Type B pancreatic cell (in vitro differentiated cells): Measurements from ENCODE around the gene PRPSAP2. TPM values are rescaled to one million over a fixed set of nuclear protein-coding genes. Genes with fewer than 3 reads are reported as not detected.

Source experiments
- DNase-seq: peaks from one replicate; pipeline ENCODE4 v3.0.0; 2021; ENCODE audit warnings: mixed read lengths; ENCODE audit not compliant: unreplicated experiment; ENCODE audit errors: extremely low spot score
- H3K27ac Mint-ChIP-seq: 2 replicates; pipeline ENCODE4 v1.8.0; 2021; ENCODE audit warnings: mild to moderate bottlenecking, mixed read lengths
- H3K27me3 Mint-ChIP-seq: 2 replicates; pipeline ENCODE4 v1.8.0; 2021; ENCODE audit warnings: mixed read lengths
- H3K36me3 Mint-ChIP-seq: 2 replicates; pipeline ENCODE4 v1.8.0; 2021; ENCODE audit warnings: mixed read lengths
- H3K4me1 Mint-ChIP-seq: one replicate; pipeline ENCODE4 v1.8.0; 2021; ENCODE audit warnings: mixed read lengths; ENCODE audit not compliant: unreplicated experiment
- H3K4me3 Mint-ChIP-seq: 2 replicates; pipeline ENCODE4 v1.8.0; 2021; ENCODE audit warnings: mild to moderate bottlenecking, mixed read lengths
- H3K9me3 Mint-ChIP-seq: 2 replicates; pipeline ENCODE4 v1.8.0; 2021; ENCODE audit warnings: mixed read lengths
- total RNA-seq: library from RNA; stranded (reverse); gene quantifications from 2 replicates; pipeline ENCODE4 v1.2.1, GENCODE V29; 2021; ENCODE audit warnings: low replicate concordance
- TF ChIP-seq, protein P1 (sequence below): fragments of 200-600 bp; sonication (generic); conservative IDR thresholded peaks from 2 replicates; pipeline ENCODE4 v1.5.0; 2021; ENCODE audit warnings: antibody characterized with exemption, mild to moderate bottlenecking

Gene PRPSAP2
- total RNA-seq, 1 donor from 2014 or later = 50.7 TPM

GRCh38 chr17:18976201-18976600 is 118.3 kb downstream of the PRPSAP2 start:
- Mint-ChIP-seq H3K4me1 (no peaks in the 10 kb centered on the region), H3K36me3 (no peaks in the 10 kb centered on the region), H3K4me3 (no peak overlapping the region), H3K27me3 (no peaks in the 10 kb centered on the region), H3K9me3 (no peaks in the 10 kb centered on the region), H3K27ac (no peak overlapping the region)
- TF ChIP-seq, protein P1, sequence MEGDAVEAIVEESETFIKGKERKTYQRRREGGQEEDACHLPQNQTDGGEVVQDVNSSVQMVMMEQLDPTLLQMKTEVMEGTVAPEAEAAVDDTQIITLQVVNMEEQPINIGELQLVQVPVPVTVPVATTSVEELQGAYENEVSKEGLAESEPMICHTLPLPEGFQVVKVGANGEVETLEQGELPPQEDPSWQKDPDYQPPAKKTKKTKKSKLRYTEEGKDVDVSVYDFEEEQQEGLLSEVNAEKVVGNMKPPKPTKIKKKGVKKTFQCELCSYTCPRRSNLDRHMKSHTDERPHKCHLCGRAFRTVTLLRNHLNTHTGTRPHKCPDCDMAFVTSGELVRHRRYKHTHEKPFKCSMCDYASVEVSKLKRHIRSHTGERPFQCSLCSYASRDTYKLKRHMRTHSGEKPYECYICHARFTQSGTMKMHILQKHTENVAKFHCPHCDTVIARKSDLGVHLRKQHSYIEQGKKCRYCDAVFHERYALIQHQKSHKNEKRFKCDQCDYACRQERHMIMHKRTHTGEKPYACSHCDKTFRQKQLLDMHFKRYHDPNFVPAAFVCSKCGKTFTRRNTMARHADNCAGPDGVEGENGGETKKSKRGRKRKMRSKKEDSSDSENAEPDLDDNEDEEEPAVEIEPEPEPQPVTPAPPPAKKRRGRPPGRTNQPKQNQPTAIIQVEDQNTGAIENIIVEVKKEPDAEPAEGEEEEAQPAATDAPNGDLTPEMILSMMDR = no peak
- no peak for DNase-seq

DNA sequence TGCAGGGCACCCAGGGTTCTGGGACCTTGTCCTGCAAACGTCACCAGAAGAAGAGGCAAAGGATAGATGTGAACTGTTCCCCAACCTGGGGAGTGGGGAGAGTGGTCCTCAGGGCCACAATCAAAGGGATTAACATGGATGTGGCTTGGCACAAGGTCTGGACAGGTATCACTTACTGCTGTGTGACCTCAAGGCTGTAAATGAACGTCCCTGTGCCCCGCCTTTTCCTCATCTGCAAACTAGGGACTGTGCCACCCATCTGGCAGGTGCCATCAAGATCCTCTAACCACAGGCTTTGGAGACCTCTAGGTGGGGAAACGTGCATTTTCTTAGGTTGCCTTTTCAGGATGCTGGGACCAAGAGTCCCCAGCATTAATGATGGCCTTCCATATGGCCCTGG is 119.1 kb downstream of the PRPSAP2 start:
- Mint-ChIP-seq H3K27ac (no peak overlapping the region), H3K9me3 (no peaks in the 10 kb centered on the region), H3K27me3 (no peaks in the 10 kb centered on the region), H3K36me3 (no peaks in the 10 kb centered on the region), H3K4me1 (no peaks in the 10 kb centered on the region), H3K4me3 (no peak overlapping the region)
- TF ChIP-seq, protein P1 = no peak
- DNase-seq = no peak

GRCh38 chr17:18977646-18978045 is 119.7 kb downstream of the PRPSAP2 start:
- H3K4me3 Mint-ChIP-seq = no peak overlapping the region
- TF ChIP-seq, protein P1 = no peak
- no peak for DNase-seq
- no peaks in the 10 kb centered on the region for H3K4me1 Mint-ChIP-seq
- no peaks in the 10 kb centered on the region for H3K9me3 Mint-ChIP-seq
- no peak overlapping the region for H3K27ac Mint-ChIP-seq
- no peaks in the 10 kb centered on the region for H3K36me3 Mint-ChIP-seq
- H3K27me3 Mint-ChIP-seq = no peaks in the 10 kb centered on the region

- TF ChIP-seq, protein P1 = no peak
- H3K9me3 Mint-ChIP-seq = no peaks in the 10 kb centered on the region
- no peaks in the 10 kb centered on the region for H3K36me3 Mint-ChIP-seq
- H3K27me3 Mint-ChIP-seq = no peaks in the 10 kb centered on the region
- no peaks in the 10 kb centered on the region for H3K4me1 Mint-ChIP-seq
- H3K27ac Mint-ChIP-seq = no peak overlapping the region
- no peak for DNase-seq
- H3K4me3 Mint-ChIP-seq = no peak overlapping the region
Measured at GRCh38 chr17:18978050-18978449, 120.1 kb downstream of the PRPSAP2 start.

- Mint-ChIP-seq H3K27ac (no peak overlapping the region), H3K36me3 (no peaks in the 10 kb centered on the region), H3K4me1 (no peaks in the 10 kb centered on the region), H3K4me3 (no peak overlapping the region), H3K27me3 (no peaks in the 10 kb centered on the region), H3K9me3 (no peaks in the 10 kb centered on the region)
- TF ChIP-seq, protein P1 = no peak
- no peak for DNase-seq
Measured at GRCh38 chr17:18978655-18979054, 120.7 kb downstream of the PRPSAP2 start.

Other genes starting within 250 kb of the PRPSAP2 start
- gene TBC1D28, start 213.7 kb upstream of the PRPSAP2 start, total RNA-seq = not detected in 2 replicates
- 5.6 and 15.1 TPM in 2 replicates for gene FOXO3B, start 175.8 kb upstream of the PRPSAP2 start, total RNA-seq
- gene FBXW10, start 114.1 kb upstream of the PRPSAP2 start, total RNA-seq = 0.19 and 0.22 TPM in 2 replicates
- 36.4 and 47.7 TPM in 2 replicates for gene TVP23B, start 76.9 kb upstream of the PRPSAP2 start, total RNA-seq
- 0.19 TPM in 1 of 2 replicates, not detected in the other for gene SLC5A10, start 94.0 kb downstream of the PRPSAP2 start, total RNA-seq
- gene FAM83G, start 146.6 kb downstream of the PRPSAP2 start, total RNA-seq = 8.3 and 18.5 TPM in 2 replicates
- 0.22 TPM in 1 of 2 replicates, not detected in the other for gene GRAP, start 188.8 kb downstream of the PRPSAP2 start, total RNA-seq